RPMI7951 (cell line): ENCODE results near the gene SLC12A9. TPM values are rescaled to one million over a fixed set of nuclear protein-coding genes. Genes with fewer than 3 reads are reported as not detected.
A peak's percentile ranks its signal among the peaks of the same experiment; 100 is the strongest.

ENCODE experiments used
- DNase-seq: peaks from one replicate; pipeline ENCODE4 v3.0.0-alpha.2; 2012; ENCODE audit warnings: low read depth
- total RNA-seq: library from RNA; depleted of rRNA; stranded (reverse); fragments of >200 nt; shearing (Covaris generic); gene quantifications from 2 replicates; pipeline ENCODE4 v1.2.3, GENCODE V29; 2014

The SLC12A9 gene
- total RNA-seq, 1 experiment from 2014 or later: 9.4 TPM

- no peak for DNase-seq
Measured at GRCh38 chr7:100861616-100861985, 9.1 kb downstream of the SLC12A9 start.

GRCh38 chr7:100863406-100863950 lies 11.0 kb downstream of the SLC12A9 start:
- DNase-seq: peak; percentile 99

GRCh38 chr7:100864263-100864845 lies 11.8 kb downstream of the SLC12A9 start:
- no peak for DNase-seq

GRCh38 chr7:100865372-100865911 lies 12.9 kb downstream of the SLC12A9 start:
- DNase-seq: no peak

GRCh38 chr7:100865938-100866728 lies 13.6 kb downstream of the SLC12A9 start:
- no peak for DNase-seq

GRCh38 chr7:100866729-100867039 lies 14.2 kb downstream of the SLC12A9 start:
- no peak for DNase-seq

GRCh38 chr7:100867040-100867775 lies 14.7 kb downstream of the SLC12A9 start, which contains the start of gene TRIP6:
Gene TRIP6, plus strand, starts transcription at chr7:100867387. Its CDS starts 111 bp downstream, at chr7:100867498.
- DNase-seq: peak; percentile 92

GRCh38 chr7:100867776-100868485 lies 15.4 kb downstream of the SLC12A9 start:
- no peak for DNase-seq

GRCh38 chr7:100873599-100874299 lies 21.2 kb downstream of the SLC12A9 start:
- DNase-seq: no peak

GRCh38 chr7:100874300-100874576 lies 21.7 kb downstream of the SLC12A9 start:
- no peak for DNase-seq

- peak; percentile 97 for DNase-seq
Measured at GRCh38 chr7:100874577-100875355, 22.3 kb downstream of the SLC12A9 start, which contains the start of gene SRRT. Gene SRRT, plus strand, starts transcription at chr7:100875103. Its CDS starts 488 bp downstream, at chr7:100875591.

- DNase-seq: peak; percentile 32
Measured at GRCh38 chr7:100875356-100875751, 22.8 kb downstream of the SLC12A9 start.

- no peak for DNase-seq
Measured at GRCh38 chr7:100878013-100878412, 25.5 kb downstream of the SLC12A9 start.

- DNase-seq: no peak
Measured at GRCh38 chr7:100878685-100879084, 26.2 kb downstream of the SLC12A9 start.

- DNase-seq: no peak
Measured at GRCh38 chr7:100879685-100880261, 27.3 kb downstream of the SLC12A9 start.

- no peak for DNase-seq
Measured at GRCh38 chr7:100880645-100881044, 28.1 kb downstream of the SLC12A9 start.

GRCh38 chr7:100881136-100881535 lies 28.6 kb downstream of the SLC12A9 start:
- no peak for DNase-seq

GRCh38 chr7:100882201-100882600 lies 29.7 kb downstream of the SLC12A9 start:
- DNase-seq: no peak

GRCh38 chr7:100882785-100883526 lies 30.4 kb downstream of the SLC12A9 start:
- no peak for DNase-seq
